Naive thymus-derived CD4-positive, alpha-beta T cell (primary cell): ENCODE data around the gene MORC2. TPM values are rescaled to one million over a fixed set of nuclear protein-coding genes. Genes with fewer than 3 reads are reported as not detected.
A peak's percentile ranks its signal among the peaks of the same experiment; 100 is the strongest.

ENCODE experiments used
- ATAC-seq: fragments of 150-1000 bp; cut with Tn5 transposase; 2 replicates; pipeline ENCODE4 v1.10.0; 2021; ENCODE audit warnings: mild to moderate bottlenecking, moderate library complexity
- CTCF ChIA-PET: fragments of 350-600 bp; sonication (Branson Sonifier 250); formaldehyde crosslinking; loops from one replicate; lab custom pipeline; 2021; ENCODE audit warnings: antibody characterized with exemption; lab: Charles Lee
- POLR2A ChIA-PET: fragments of 350-600 bp; sonication (Branson Sonifier 250); formaldehyde crosslinking; loops from one replicate; lab custom pipeline; 2021; ENCODE audit warnings: antibody characterized with exemption, inconsistent platforms; lab: Charles Lee
- DNase-seq, 9 donors: peaks; one replicate each; pipeline versions ENCODE4 v3.0.0 to v3.0.0-alpha.2; 2020 to 2022; ENCODE audit warnings: mixed read lengths in 1 of 9
- H3K27ac ChIP-seq: one replicate; pipeline ENCODE4 v1.7.0; 2013; ENCODE audit warnings: mild to moderate bottlenecking, low read depth, low read length, moderate library complexity
- H3K27me3 ChIP-seq, 2 donors: one replicate each; pipeline ENCODE4 v1.7.0; 2013; ENCODE audit warnings: low read length in 2 of 2, mild to moderate bottlenecking in 2 of 2, moderate library complexity in 2 of 2; ENCODE audit not compliant: control insufficient read depth in 2 of 2, insufficient read depth in 2 of 2
- H3K36me3 ChIP-seq, 3 experiments: 1 replicate in 2 of 3; 2 replicates in 1 of 3; pipeline ENCODE4 v1.7.0; 2013; ENCODE audit warnings: low read length in 3 of 3, mild to moderate bottlenecking in 3 of 3, moderate library complexity in 1 of 3; ENCODE audit not compliant: insufficient read depth in 3 of 3, control insufficient read depth in 2 of 3
- H3K4me1 ChIP-seq, 2 donors: one replicate each; pipeline ENCODE4 v1.7.0; 2013; ENCODE audit warnings: low read length in 2 of 2, mild to moderate bottlenecking in 2 of 2, moderate library complexity in 1 of 2; ENCODE audit not compliant: control insufficient read depth in 2 of 2, insufficient read depth in 2 of 2
- H3K4me3 ChIP-seq: 2 replicates; pipeline ENCODE4 v1.7.0; 2013; ENCODE audit warnings: mild to moderate bottlenecking, low read length
- H3K9me3 ChIP-seq, 3 experiments: 1 replicate in 2 of 3; 2 replicates in 1 of 3; pipeline ENCODE4 v1.7.0; 2013; ENCODE audit warnings: low read length in 3 of 3; ENCODE audit not compliant: control insufficient read depth in 2 of 3
- H3K27ac Mint-ChIP-seq, 9 donors: one replicate each; pipeline ENCODE4 v1.8.0; 2020 to 2022; ENCODE audit warnings: mixed read lengths in 9 of 9, mild to moderate bottlenecking in 8 of 9, moderate library complexity in 5 of 9, inconsistent platforms in 2 of 9
- H3K27me3 Mint-ChIP-seq, 5 donors: one replicate each; pipeline ENCODE4 v1.8.0; 2021 to 2022; ENCODE audit warnings: mixed read lengths in 5 of 5, mild to moderate bottlenecking in 1 of 5
- H3K36me3 Mint-ChIP-seq, 5 donors: one replicate each; pipeline ENCODE4 v1.8.0; 2020 to 2022; ENCODE audit warnings: mixed read lengths in 5 of 5, mild to moderate bottlenecking in 3 of 5, inconsistent platforms in 1 of 5
- H3K4me1 Mint-ChIP-seq, 7 donors: one replicate each; pipeline ENCODE4 v1.8.0; 2020 to 2022; ENCODE audit warnings: mixed read lengths in 7 of 7, mild to moderate bottlenecking in 3 of 7, inconsistent platforms in 1 of 7
- H3K4me3 Mint-ChIP-seq, 10 donors: one replicate each; pipeline ENCODE4 v1.8.0; 2020 to 2022; ENCODE audit warnings: mild to moderate bottlenecking in 10 of 10, mixed read lengths in 10 of 10, moderate library complexity in 6 of 10, inconsistent platforms in 2 of 10
- H3K9me3 Mint-ChIP-seq, 11 donors: one replicate each; pipeline ENCODE4 v1.8.0; 2020 to 2022; ENCODE audit warnings: mixed read lengths in 11 of 11, mild to moderate bottlenecking in 4 of 11, inconsistent platforms in 1 of 11, moderate library complexity in 1 of 11
- intact Hi-C, 2 donors: fragments of 100-400 bp; cut with micrococcal nuclease; formaldehyde crosslinking; loops; one replicate each; pipeline ENCODE4 v1.15.1; 2023
- polyA plus RNA-seq, 2 donors: library from polyadenylated mRNA; unstranded; fragments of 300-500 nt; fragmentation: Illumina TruSeq; gene quantifications; one replicate each; pipeline ENCODE4 v1.2.3, GENCODE V29; 2021
- total RNA-seq, 6 experiments: library from RNA in 5 of 6; stranded (reverse) in 5 of 6; gene quantifications; 1 replicate in 5 of 6; 2 replicates in 1 of 6; pipeline ENCODE4 v1.2.3 and lab custom pipeline; 2021 to 2026

The MORC2 gene
- total and polyA plus RNA-seq, 7 experiments from 2014 or later, result 12.8 to 66.9 (median 43.7) TPM

GRCh38 chr22:30889268-30889995 is 79.1 kb downstream of the MORC2 start:
- H3K9me3 Mint-ChIP-seq, result no peaks in the 10 kb centered on the region
- H3K27me3 Mint-ChIP-seq, result no peaks in the 10 kb centered on the region
- H3K27me3 ChIP-seq, result no peaks in the 10 kb centered on the region
- ATAC-seq (no peak), DNase-seq (peak in 1 of 9 donors; percentile 17)
- peaks cover 14 to 29% (median 24%) of the 10 kb centered on the region in 7 donors for H3K4me1 Mint-ChIP-seq
- CTCF ChIA-PET, result interaction anchor here (1.2 kb wide), 1 partner anchor 255 kb away, joined by 5 read pairs; no protein-coding TSS in a partner anchor
- peaks cover 0 to 4% of the 10 kb centered on the region in 2 donors for H3K4me1 ChIP-seq
- H3K27ac Mint-ChIP-seq, result no peak overlapping the region
- POLR2A ChIA-PET, result no interaction called here
- peaks cover 0 to 8% (median 0%) of the 10 kb centered on the region in 5 donors for H3K36me3 Mint-ChIP-seq
- no peak overlapping the region for H3K4me3 Mint-ChIP-seq
- intact Hi-C loops, result no loop called here
- H3K4me3 ChIP-seq, result no peak overlapping the region
- no peaks in the 10 kb centered on the region for H3K9me3 ChIP-seq
- H3K36me3 ChIP-seq, result peaks cover 0 to 26% (median 0%) of the 10 kb centered on the region in 3 experiments
- H3K27ac ChIP-seq, result no peak overlapping the region

DNA sequence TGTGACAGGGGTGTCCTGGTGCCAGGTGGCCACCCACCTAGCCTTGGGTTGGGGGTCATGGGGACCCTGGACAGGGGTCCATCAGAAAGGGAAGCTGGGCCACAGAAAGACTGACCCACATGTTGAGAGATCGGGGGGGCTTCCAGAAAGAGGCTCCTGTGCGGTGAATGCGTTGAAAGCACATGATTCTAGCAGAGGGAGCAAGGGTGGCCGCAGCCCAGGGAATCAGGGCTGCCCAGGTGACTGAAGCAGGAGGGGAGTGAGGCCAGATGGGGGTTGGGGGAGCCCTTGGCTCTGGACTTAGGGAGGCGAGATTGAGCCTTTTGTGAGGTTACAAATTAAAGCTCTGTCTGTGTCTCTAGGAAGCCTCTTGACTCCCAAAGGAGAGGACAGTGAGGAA is 80.7 kb downstream of the MORC2 start:
- CTCF ChIA-PET, result no interaction called here

DNA sequence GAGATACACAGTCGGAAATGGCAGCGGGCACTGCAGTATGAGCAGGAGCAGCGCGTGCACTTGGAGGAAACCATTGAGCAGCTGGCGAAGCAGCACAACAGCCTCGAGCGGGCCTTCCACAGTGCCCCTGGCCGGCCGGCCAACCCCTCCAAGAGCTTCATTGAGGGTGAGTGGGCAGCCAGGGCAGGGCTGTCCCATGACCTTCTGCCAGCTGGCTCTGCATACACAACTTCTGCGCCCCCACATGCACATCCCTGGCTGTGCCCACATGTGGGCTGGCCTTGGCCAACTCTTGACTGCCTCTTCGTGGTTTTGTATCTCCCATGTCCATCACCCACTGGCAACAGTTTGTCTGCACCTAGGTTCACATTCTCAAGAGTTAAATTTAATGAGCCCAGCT is 81.1 kb downstream of the MORC2 start:
- peak overlapping the region in 1 of 9 donors; percentile 41 for H3K27ac Mint-ChIP-seq
- Histone ChIP-seq H3K27me3 (no peaks in the 10 kb centered on the region), H3K36me3 (peaks cover 0 to 26% (median 0%) of the 10 kb centered on the region in 3 experiments), H3K4me1 (no peaks in the 10 kb centered on the region), H3K9me3 (no peaks in the 10 kb centered on the region), H3K4me3 (no peak overlapping the region), H3K27ac (no peak overlapping the region)
- peaks cover 7 to 20% (median 10%) of the 10 kb centered on the region in 7 donors for H3K4me1 Mint-ChIP-seq
- no peak overlapping the region for H3K4me3 Mint-ChIP-seq
- intact Hi-C loops, result no loop called here
- ATAC-seq (no peak), DNase-seq (no peak)
- no peaks in the 10 kb centered on the region for H3K27me3 Mint-ChIP-seq
- no peaks in the 10 kb centered on the region for H3K9me3 Mint-ChIP-seq
- CTCF ChIA-PET, result no interaction called here
- POLR2A ChIA-PET, result no interaction called here
- peaks cover 0 to 8% (median 0%) of the 10 kb centered on the region in 5 donors for H3K36me3 Mint-ChIP-seq

More for the DNA sequence above, 80.7 kb downstream of the MORC2 start:
- no peak for ATAC-seq
- Mint-ChIP-seq H3K4me3 (no peak overlapping the region), H3K9me3 (no peaks in the 10 kb centered on the region), H3K4me1 (peaks cover 5 to 16% (median 12%) of the 10 kb centered on the region in 7 donors), H3K27ac (peak overlapping the region in 1 of 9 donors; percentile 41), H3K36me3 (peaks cover 0 to 8% (median 0%) of the 10 kb centered on the region in 5 donors), H3K27me3 (no peaks in the 10 kb centered on the region)
- Histone ChIP-seq H3K27me3 (no peaks in the 10 kb centered on the region), H3K9me3 (no peaks in the 10 kb centered on the region), H3K4me1 (no peaks in the 10 kb centered on the region), H3K36me3 (peaks cover 0 to 26% (median 0%) of the 10 kb centered on the region in 3 experiments), H3K4me3 (no peak overlapping the region), H3K27ac (no peak overlapping the region)
- DNase-seq, result no peak
- POLR2A ChIA-PET, result no interaction called here
- intact Hi-C loops, result no loop called here

DNA sequence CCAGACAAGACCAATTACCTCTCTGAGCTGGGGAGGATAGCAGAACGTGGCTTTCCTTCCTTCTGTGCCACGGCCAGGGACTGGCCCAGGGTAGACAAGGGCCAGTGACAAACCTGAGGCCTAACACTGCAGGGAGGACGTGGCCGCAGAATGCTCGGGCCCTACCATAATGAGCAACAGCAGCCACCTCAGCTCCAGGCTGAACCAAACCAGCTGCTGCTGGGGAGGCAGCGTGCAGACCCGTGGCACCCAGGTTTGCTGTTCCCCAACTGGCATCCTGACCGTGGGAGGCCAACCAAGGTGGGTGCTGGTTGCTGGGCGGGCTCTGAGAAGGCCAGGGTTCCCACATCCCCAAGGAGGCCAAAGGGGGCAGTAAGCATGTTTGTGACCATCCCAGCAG is 83.0 kb downstream of the MORC2 start:
- H3K27ac ChIP-seq, result no peak overlapping the region
- Mint-ChIP-seq H3K4me3 (no peak overlapping the region), H3K27me3 (no peaks in the 10 kb centered on the region), H3K36me3 (peaks cover 0 to 8% (median 0%) of the 10 kb centered on the region in 5 donors), H3K4me1 (peaks cover 0 to 9% (median 0%) of the 10 kb centered on the region in 7 donors), H3K27ac (no peak overlapping the region), H3K9me3 (no peaks in the 10 kb centered on the region)
- no peaks in the 10 kb centered on the region for H3K4me1 ChIP-seq
- intact Hi-C loops, result no loop called here
- ATAC-seq (no peak), DNase-seq (no peak)
- H3K9me3 ChIP-seq, result no peaks in the 10 kb centered on the region
- POLR2A ChIA-PET, result interaction anchor here (0.8 kb wide), 1 partner anchor 9 kb away, joined by 3 read pairs; no protein-coding TSS in a partner anchor
- H3K27me3 ChIP-seq, result no peaks in the 10 kb centered on the region
- peaks cover 0 to 26% (median 0%) of the 10 kb centered on the region in 3 experiments for H3K36me3 ChIP-seq
- CTCF ChIA-PET, result no interaction called here
- H3K4me3 ChIP-seq, result no peak overlapping the region

- no peaks in the 10 kb centered on the region for H3K9me3 Mint-ChIP-seq
- peaks cover 0 to 6% (median 0%) of the 10 kb centered on the region in 7 donors for H3K4me1 Mint-ChIP-seq
- no peak overlapping the region for H3K4me3 Mint-ChIP-seq
- Histone ChIP-seq H3K9me3 (no peaks in the 10 kb centered on the region), H3K27ac (no peak overlapping the region), H3K4me3 (no peak overlapping the region), H3K27me3 (no peaks in the 10 kb centered on the region), H3K36me3 (peaks cover 0 to 20% (median 0%) of the 10 kb centered on the region in 3 experiments), H3K4me1 (no peaks in the 10 kb centered on the region)
- ChIA-PET POLR2A (no interaction called here), CTCF (interaction anchor here (0.6 kb wide), 1 partner anchor 180 kb away, joined by 3 read pairs; no protein-coding TSS in a partner anchor)
- peaks cover 0 to 8% (median 0%) of the 10 kb centered on the region in 5 donors for H3K36me3 Mint-ChIP-seq
- H3K27me3 Mint-ChIP-seq, result no peaks in the 10 kb centered on the region
- intact Hi-C loops, result no loop called here
- ATAC-seq, result no peak
- no peak for DNase-seq
- no peak overlapping the region for H3K27ac Mint-ChIP-seq
Measured at GRCh38 chr22:30885001-30885366, 83.6 kb downstream of the MORC2 start.

GRCh38 chr22:30884211-30885000 is 84.2 kb downstream of the MORC2 start:
- no peak overlapping the region for H3K4me3 ChIP-seq
- Mint-ChIP-seq H3K36me3 (peaks cover 0 to 8% (median 0%) of the 10 kb centered on the region in 5 donors), H3K27me3 (no peaks in the 10 kb centered on the region), H3K4me3 (no peak overlapping the region), H3K27ac (no peak overlapping the region), H3K9me3 (no peaks in the 10 kb centered on the region), H3K4me1 (peaks cover 0 to 6% (median 0%) of the 10 kb centered on the region in 7 donors)
- H3K27ac ChIP-seq, result no peak overlapping the region
- ChIA-PET CTCF (interaction anchor here (0.6 kb wide), 1 partner anchor 180 kb away, joined by 3 read pairs; no protein-coding TSS in a partner anchor), POLR2A (no interaction called here)
- intact Hi-C loops, result no loop called here
- no peaks in the 10 kb centered on the region for H3K4me1 ChIP-seq
- no peak for ATAC-seq
- no peak for DNase-seq
- no peaks in the 10 kb centered on the region for H3K9me3 ChIP-seq
- H3K27me3 ChIP-seq, result no peaks in the 10 kb centered on the region
- peaks cover 0 to 15% (median 0%) of the 10 kb centered on the region in 3 experiments for H3K36me3 ChIP-seq
